Measurements from ENCODE around the gene SLCO2B1. TPM values are rescaled to one million over a fixed set of nuclear protein-coding genes. Genes with fewer than 3 reads are reported as not detected.

Gene SLCO2B1
- total RNA-seq, 4 donors from 2014 or later: 44.6 to 297 (median 208) TPM

- TF ChIP-seq POLR2A (IDR thresholded peaks at IDR 0.05) (no peak), CTCF (IDR thresholded peaks at IDR 0.05) (no peak)
- H3K4me3 ChIP-seq: no peak overlapping the region
- no peaks in the 10 kb centered on the region for H3K9me3 ChIP-seq
- H3K36me3 ChIP-seq: no peaks in the 10 kb centered on the region
- peak in 1 of 3 donors; percentile 27 for DNase-seq
- H3K27me3 ChIP-seq: peaks cover 0 to 25% of the 10 kb centered on the region in 2 donors
- peaks cover 0 to 17% (median 8%) of the 10 kb centered on the region in 4 donors for H3K4me1 ChIP-seq
- H3K27ac ChIP-seq: no peak overlapping the region
These were observed 87.9 kb downstream of the SLCO2B1 start for GRCh38 chr11:75238595-75239440.

GRCh38 chr11:75239531-75240290 is 88.8 kb downstream of the SLCO2B1 start:
- TF ChIP-seq POLR2A (IDR thresholded peaks at IDR 0.05): no peak
- H3K4me1 ChIP-seq: peaks cover 0 to 17% (median 8%) of the 10 kb centered on the region in 4 donors
- no peaks in the 10 kb centered on the region for H3K36me3 ChIP-seq
- no peaks in the 10 kb centered on the region for H3K9me3 ChIP-seq
- H3K27ac ChIP-seq: no peak overlapping the region
- peak in 2 of 3 donors; percentile 1 to 40 for DNase-seq
- H3K4me3 ChIP-seq: no peak overlapping the region
- H3K27me3 ChIP-seq: peaks cover 0 to 25% of the 10 kb centered on the region in 2 donors

GRCh38 chr11:75240311-75241035 is 89.6 kb downstream of the SLCO2B1 start, which contains the start of gene TPBGL:
Gene TPBGL (plus strand): TSS chr11:75240774. CDS start chr11:75241050, 276 bp downstream.
- peaks cover 0 to 25% of the 10 kb centered on the region in 2 donors for H3K27me3 ChIP-seq
- H3K27ac ChIP-seq: no peak within 1 kb of the TSS
- H3K9me3 ChIP-seq: no peaks in the 10 kb centered on the region
- DNase-seq: peak in 1 of 3 donors; percentile 45
- no peak for TF ChIP-seq POLR2A (IDR thresholded peaks at IDR 0.05)
- no peak for TF ChIP-seq CTCF (IDR thresholded peaks at IDR 0.05)
- H3K4me3 ChIP-seq: peak within 1 kb of the TSS; percentile 30 to 65 (median 54)
- H3K4me1 ChIP-seq: peaks cover 0 to 17% (median 8%) of the 10 kb centered on the region in 4 donors
- H3K36me3 ChIP-seq: no peaks in the 10 kb centered on the region

GRCh38 chr11:75241036-75241905 is 90.4 kb downstream of the SLCO2B1 start:
- peak; percentile 64 to 100 (median 96) for TF ChIP-seq CTCF (IDR thresholded peaks at IDR 0.05)
- no peak for TF ChIP-seq POLR2A (IDR thresholded peaks at IDR 0.05)
- peaks cover 0 to 25% of the 10 kb centered on the region in 2 donors for H3K27me3 ChIP-seq
- H3K4me1 ChIP-seq: peaks cover 0 to 17% (median 8%) of the 10 kb centered on the region in 4 donors
- H3K27ac ChIP-seq: no peak overlapping the region
- H3K4me3 ChIP-seq: peak overlapping the region; percentile 30 to 65 (median 54)
- no peaks in the 10 kb centered on the region for H3K36me3 ChIP-seq
- no peaks in the 10 kb centered on the region for H3K9me3 ChIP-seq
- peak; percentile 61 to 93 (median 90) for DNase-seq

GRCh38 chr11:75241906-75242644 is 91.2 kb downstream of the SLCO2B1 start:
- Histone ChIP-seq H3K27me3 (peaks cover 0 to 25% of the 10 kb centered on the region in 2 donors), H3K4me3 (peak overlapping the region; percentile 30 to 65 (median 54)), H3K4me1 (peaks cover 0 to 17% (median 8%) of the 10 kb centered on the region in 4 donors), H3K9me3 (no peaks in the 10 kb centered on the region), H3K27ac (no peak overlapping the region), H3K36me3 (no peaks in the 10 kb centered on the region)
- TF ChIP-seq POLR2A (IDR thresholded peaks at IDR 0.05) (no peak), CTCF (IDR thresholded peaks at IDR 0.05) (no peak)
- DNase-seq: no peak

Measured in Peyer's patch (tissue), 4 donors.